Esophagus muscularis mucosa (tissue), 4 donors: Measurements from ENCODE around the gene CNOT2. TPM values are rescaled to one million over a fixed set of nuclear protein-coding genes. Genes with fewer than 3 reads are reported as not detected.

ENCODE experiments used
- DNase-seq: peaks from one replicate; pipeline ENCODE4 v3.0.0-alpha.2; 2017; ENCODE audit errors: extremely low spot score
- H3K27ac ChIP-seq, 4 donors: fragments of 200-600 bp; sonication (generic); replicated peaks in 1 of 4; 1 replicate in 3 of 4; 2 replicates in 1 of 4; pipeline ENCODE4 v1.5.1; 2016 to 2019; ENCODE audit warnings: mild to moderate bottlenecking in 1 of 4
- H3K27me3 ChIP-seq, 4 donors: fragments of 200-600 bp; sonication (generic); one replicate each; pipeline versions ENCODE4 v1.5.1 to v1.6.0; 2016 to 2019
- H3K36me3 ChIP-seq, 4 donors: fragments of 200-600 bp; sonication (generic); one replicate each; pipeline ENCODE4 v1.5.1; 2016 to 2019
- H3K4me1 ChIP-seq, 4 donors: fragments of 200-600 bp; sonication (generic); one replicate each; pipeline ENCODE4 v1.5.1; 2016 to 2019
- H3K4me3 ChIP-seq, 4 donors: fragments of 200-600 bp; sonication (generic); 1 replicate in 2 of 4; 2 replicates in 2 of 4; pipeline ENCODE4 v1.5.1; 2016 to 2019; ENCODE audit warnings: mild to moderate bottlenecking in 4 of 4, moderate library complexity in 1 of 4
- H3K9me3 ChIP-seq, 4 donors: fragments of 200-600 bp; sonication (generic); 1 replicate in 3 of 4; 2 replicates in 1 of 4; pipeline ENCODE4 v1.5.1; 2016 to 2019
- EP300 ChIP-seq: sonication (generic); formaldehyde crosslinking; IDR thresholded peaks from one replicate; pipeline ENCODE4 v1.6.1; 2017; ENCODE audit warnings: antibody characterized with exemption
- POLR2A ChIP-seq: fragments of 450-650 bp; IDR thresholded peaks from one replicate; pipeline ENCODE4 v1.6.1; 2017; ENCODE audit warnings: antibody characterized with exemption, moderate library complexity, mild to moderate bottlenecking, low read depth
- POLR2AphosphoS5 ChIP-seq, 2 donors: sonication (generic); formaldehyde crosslinking; IDR thresholded peaks; one replicate each; pipeline ENCODE4 v1.6.1; 2017; ENCODE audit warnings: antibody characterized with exemption in 2 of 2
- whole genome bisulfite sequencing: methylation state at CpG from one replicate; pipeline ENCODE4 v1.1.5; 2018; 5-methylcytosine and 5-hydroxymethylcytosine counted together
- intact Hi-C: fragments of 100-400 bp; cut with DNase I; formaldehyde crosslinking; loops from one replicate; pipeline ENCODE4 v1.15.1; 2023
- total RNA-seq, 4 donors: library from RNA; depleted of rRNA; stranded (reverse); fragments of >200 nt; gene quantifications; one replicate each; pipeline versions ENCODE4 v1.1.0 to v1.2.1, GENCODE V29; 2016
- TF ChIP-seq, protein P1 (sequence below), 3 experiments: fragments of 200-600 bp in 2 of 3; fragments of 450-650 bp in 1 of 3; sonication (generic) in 2 of 3; IDR thresholded peaks; one replicate each; pipeline ENCODE4 v1.5.1; 2017 to 2019; ENCODE audit warnings: antibody characterized with exemption in 3 of 3, mild to moderate bottlenecking in 2 of 3, moderate library complexity in 1 of 3

The CNOT2 gene
- total RNA-seq, 4 donors from 2014 or later: 55.6 to 87.6 (median 82.7) TPM

DNA sequence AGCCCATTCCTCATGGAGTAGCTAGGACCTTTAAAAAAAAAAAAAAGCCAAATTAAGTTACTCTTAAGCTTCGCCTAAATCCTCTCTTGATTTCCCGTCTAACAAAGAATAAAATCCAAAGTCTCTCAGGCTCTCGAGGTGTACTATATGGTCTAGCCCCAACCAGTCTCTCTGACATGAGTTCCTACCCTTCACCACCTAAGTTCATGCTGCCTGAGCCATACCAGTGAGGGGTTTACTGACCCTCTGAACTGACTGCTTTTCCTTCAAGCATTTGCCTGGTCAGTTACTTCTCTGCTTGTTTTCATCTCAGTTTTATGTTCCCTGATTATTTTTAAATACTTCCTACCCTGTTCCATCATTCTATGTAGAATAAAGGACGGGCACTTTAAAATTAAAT, 64.6 kb downstream of the CNOT2 start:
- H3K27ac ChIP-seq: no peak overlapping the region

DNA sequence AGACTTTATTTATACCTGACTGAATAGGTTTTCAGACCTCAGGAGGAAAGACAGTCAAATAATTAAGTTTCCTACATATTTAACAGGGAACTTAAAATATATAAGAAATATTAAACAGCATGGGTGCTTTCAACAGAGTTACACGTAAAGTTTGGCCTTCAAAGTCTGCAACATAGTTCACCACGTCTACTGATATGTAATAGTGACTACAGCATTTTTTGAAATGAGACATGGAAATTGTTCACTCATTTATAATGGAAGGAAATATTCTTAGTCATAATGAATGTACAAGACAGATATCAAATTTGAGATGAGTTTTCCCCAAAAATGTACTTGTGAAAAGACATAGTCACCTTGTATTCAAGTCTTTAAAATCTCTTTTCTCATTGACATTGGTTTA, 66.1 kb downstream of the CNOT2 start:
- Histone ChIP-seq H3K36me3 (no peaks in the 10 kb centered on the region), H3K4me3 (no peak overlapping the region), H3K27me3 (no peaks in the 10 kb centered on the region), H3K27ac (no peak overlapping the region), H3K9me3 (no peaks in the 10 kb centered on the region), H3K4me1 (peaks cover 0 to 13% (median 9%) of the 10 kb centered on the region in 4 donors)
- DNase-seq: no peak
- no peak for TF ChIP-seq POLR2AphosphoS5 (IDR thresholded peaks at IDR 0.05)
- TF ChIP-seq, protein P1, sequence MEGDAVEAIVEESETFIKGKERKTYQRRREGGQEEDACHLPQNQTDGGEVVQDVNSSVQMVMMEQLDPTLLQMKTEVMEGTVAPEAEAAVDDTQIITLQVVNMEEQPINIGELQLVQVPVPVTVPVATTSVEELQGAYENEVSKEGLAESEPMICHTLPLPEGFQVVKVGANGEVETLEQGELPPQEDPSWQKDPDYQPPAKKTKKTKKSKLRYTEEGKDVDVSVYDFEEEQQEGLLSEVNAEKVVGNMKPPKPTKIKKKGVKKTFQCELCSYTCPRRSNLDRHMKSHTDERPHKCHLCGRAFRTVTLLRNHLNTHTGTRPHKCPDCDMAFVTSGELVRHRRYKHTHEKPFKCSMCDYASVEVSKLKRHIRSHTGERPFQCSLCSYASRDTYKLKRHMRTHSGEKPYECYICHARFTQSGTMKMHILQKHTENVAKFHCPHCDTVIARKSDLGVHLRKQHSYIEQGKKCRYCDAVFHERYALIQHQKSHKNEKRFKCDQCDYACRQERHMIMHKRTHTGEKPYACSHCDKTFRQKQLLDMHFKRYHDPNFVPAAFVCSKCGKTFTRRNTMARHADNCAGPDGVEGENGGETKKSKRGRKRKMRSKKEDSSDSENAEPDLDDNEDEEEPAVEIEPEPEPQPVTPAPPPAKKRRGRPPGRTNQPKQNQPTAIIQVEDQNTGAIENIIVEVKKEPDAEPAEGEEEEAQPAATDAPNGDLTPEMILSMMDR (IDR thresholded peaks at IDR 0.05): no peak
- no peak for TF ChIP-seq POLR2A
- no peak for TF ChIP-seq EP300
- 92% methylated on average over 2 of the region's 2 CpGs for WGBS
- intact Hi-C loops: no loop called here

More for the DNA sequence above, 64.6 kb downstream of the CNOT2 start:
- Histone ChIP-seq H3K9me3 (no peaks in the 10 kb centered on the region), H3K4me3 (no peak overlapping the region), H3K4me1 (peaks cover 0 to 13% (median 9%) of the 10 kb centered on the region in 4 donors), H3K36me3 (no peaks in the 10 kb centered on the region), H3K27me3 (no peaks in the 10 kb centered on the region)
- no peak for TF ChIP-seq POLR2A
- TF ChIP-seq, protein P1 (IDR thresholded peaks at IDR 0.05): no peak
- TF ChIP-seq EP300: no peak
- no peak for TF ChIP-seq POLR2AphosphoS5 (IDR thresholded peaks at IDR 0.05)
- WGBS: 98% methylated on average over 4 of the region's 4 CpGs
- no peak for DNase-seq
- intact Hi-C loops: no loop called here

DNA sequence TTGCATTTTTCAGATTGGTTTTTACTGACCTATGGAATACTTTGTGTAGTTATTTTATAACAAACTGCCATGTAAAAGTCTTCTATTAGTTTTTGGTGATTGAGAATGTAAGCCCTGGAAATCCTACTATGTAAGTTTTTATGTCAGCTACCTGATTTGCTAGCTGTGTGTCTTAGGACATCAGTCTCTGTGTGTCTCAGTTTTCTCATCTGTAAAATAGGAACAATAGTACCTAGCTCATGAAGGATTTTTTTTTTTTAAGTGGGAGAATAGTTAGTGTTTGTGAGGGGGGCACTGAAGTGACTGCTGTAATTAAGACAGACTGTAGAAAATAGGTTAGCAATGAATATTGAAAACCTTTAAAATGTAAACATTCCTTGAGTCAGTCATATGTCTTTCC, 70.9 kb downstream of the CNOT2 start:
- no peaks in the 10 kb centered on the region for H3K36me3 ChIP-seq
- no peak overlapping the region for H3K4me3 ChIP-seq
- no peaks in the 10 kb centered on the region for H3K27me3 ChIP-seq
- no peak overlapping the region for H3K27ac ChIP-seq
- no peaks in the 10 kb centered on the region for H3K4me1 ChIP-seq
- DNase-seq: no peak
- no peaks in the 10 kb centered on the region for H3K9me3 ChIP-seq
- intact Hi-C loops: no loop called here
- TF ChIP-seq EP300: no peak
- TF ChIP-seq, protein P1 (IDR thresholded peaks at IDR 0.05): no peak
- TF ChIP-seq POLR2AphosphoS5 (IDR thresholded peaks at IDR 0.05): no peak
- TF ChIP-seq POLR2A: no peak

DNA sequence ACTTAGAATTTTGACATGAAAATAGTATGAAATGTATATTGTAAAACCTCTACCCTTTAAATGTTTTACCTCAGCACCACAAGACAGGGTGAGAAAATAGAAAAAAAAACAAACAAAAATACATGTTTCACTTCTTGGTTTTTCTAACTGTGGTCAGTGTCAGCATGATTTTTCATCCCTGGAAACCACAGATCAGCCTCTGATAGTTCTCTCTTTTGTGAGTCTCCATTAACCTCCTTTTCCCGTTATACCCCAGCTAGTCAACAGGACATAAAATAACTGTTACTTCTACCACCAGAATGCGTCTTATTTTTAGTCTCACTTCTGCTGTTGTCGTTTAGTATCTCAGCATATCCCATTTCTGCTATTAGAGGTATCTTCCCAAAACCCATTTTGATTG, 74.5 kb downstream of the CNOT2 start:
- TF ChIP-seq, protein P1 (IDR thresholded peaks at IDR 0.05): no peak
- TF ChIP-seq POLR2AphosphoS5 (IDR thresholded peaks at IDR 0.05) (no peak), EP300 (no peak), POLR2A (no peak)
- no peak overlapping the region for H3K27ac ChIP-seq
- no peak for DNase-seq
- no peaks in the 10 kb centered on the region for H3K9me3 ChIP-seq
- no peak overlapping the region for H3K4me3 ChIP-seq
- no peaks in the 10 kb centered on the region for H3K27me3 ChIP-seq
- H3K36me3 ChIP-seq: peaks cover 0 to 5% (median 2%) of the 10 kb centered on the region in 4 donors
- H3K4me1 ChIP-seq: no peaks in the 10 kb centered on the region
- WGBS: 94% methylated on average over 3 of the region's 3 CpGs
- intact Hi-C loops: no loop called here

DNA sequence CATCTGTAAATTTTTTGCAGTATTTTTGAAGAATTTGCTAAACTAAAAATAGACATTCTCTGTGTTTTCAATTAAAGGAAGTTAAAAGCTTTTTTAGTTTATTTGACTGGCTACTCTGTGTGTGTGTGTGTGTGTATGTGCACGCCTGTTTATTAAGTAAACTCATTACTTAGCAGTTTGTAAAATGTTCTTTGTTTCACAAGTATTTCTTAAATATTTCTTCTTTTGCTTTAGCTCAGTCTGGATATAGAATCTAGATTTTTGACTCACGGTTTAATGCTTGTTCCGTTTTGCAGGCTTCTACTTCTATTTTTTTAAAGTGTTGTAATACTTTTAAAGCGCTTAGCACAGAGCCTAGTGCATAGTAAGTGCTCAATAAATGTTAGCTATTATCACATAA, 76.4 kb downstream of the CNOT2 start:
- intact Hi-C loops: no loop called here
- Histone ChIP-seq H3K4me1 (no peaks in the 10 kb centered on the region), H3K9me3 (no peaks in the 10 kb centered on the region), H3K27me3 (no peaks in the 10 kb centered on the region), H3K4me3 (no peak overlapping the region), H3K27ac (no peak overlapping the region), H3K36me3 (peaks cover 0 to 6% (median 2%) of the 10 kb centered on the region in 4 donors)
- TF ChIP-seq POLR2A (no peak), EP300 (no peak), POLR2AphosphoS5 (IDR thresholded peaks at IDR 0.05) (no peak)
- TF ChIP-seq, protein P1 (IDR thresholded peaks at IDR 0.05): no peak
- WGBS: 72% methylated on average over 4 of the region's 4 CpGs
- DNase-seq: no peak
